AML-193 (cell line): ENCODE data around the gene RLN2.
"Not testable (repeated sequence)": the region's sequence is repeated elsewhere in the genome, so short reads cannot be mapped to it uniquely, and the experiment has no call there.

ENCODE experiments used
- DNase-seq, 2 experiments: peaks; one replicate each; lab custom pipeline; 2025; lab: John Stamatoyannopoulos, UW

The RLN2 gene

GRCh38 chr9:5303840-5304795 is at the start of gene RLN2:
TSS of gene RLN2 (minus strand) at chr9:5304716. CDS start at chr9:5304580, 136 bp downstream.
- not testable (repeated sequence) for DNase-seq

- no peak for DNase-seq
These were observed 49.7 kb upstream of the RLN2 start for GRCh38 chr9:5354184-5354583.

- no peak for DNase-seq
These were observed 48.2 kb upstream of the RLN2 start for GRCh38 chr9:5352637-5353248.

GRCh38 chr9:5338992-5339981 is 34.8 kb upstream of the RLN2 start, which contains the start of gene RLN1:
TSS of gene RLN1 (minus strand) at chr9:5339876. CDS start at chr9:5339746, 130 bp downstream.
- not testable (repeated sequence) for DNase-seq

- DNase-seq, result no peak
These were observed 32.2 kb upstream of the RLN2 start for GRCh38 chr9:5336688-5337087.

- DNase-seq, result not testable (repeated sequence)
These were observed 26.8 kb upstream of the RLN2 start for GRCh38 chr9:5331276-5331675.

GRCh38 chr9:5326893-5327548 is 22.5 kb upstream of the RLN2 start:
- no peak for DNase-seq

- DNase-seq, result no peak
These were observed 21.7 kb upstream of the RLN2 start for GRCh38 chr9:5326187-5326586.

- peak; percentile 2 to 9 for DNase-seq
These were observed 17.1 kb upstream of the RLN2 start for GRCh38 chr9:5321601-5322000.

- no peak for DNase-seq
These were observed 16.5 kb upstream of the RLN2 start for GRCh38 chr9:5321058-5321457.

GRCh38 chr9:5316406-5316805 is 11.9 kb upstream of the RLN2 start:
- DNase-seq, result not testable (repeated sequence)

- no peak for DNase-seq
These were observed 10.8 kb upstream of the RLN2 start for GRCh38 chr9:5315187-5315923.

- no peak for DNase-seq
These were observed 6.3 kb upstream of the RLN2 start for GRCh38 chr9:5310851-5311250.

- no peak for DNase-seq
These were observed 1.2 kb upstream of the RLN2 start for GRCh38 chr9:5305741-5306140.

GRCh38 chr9:5301544-5301943 is 3.0 kb downstream of the RLN2 start:
- no peak for DNase-seq

GRCh38 chr9:5292141-5292540 is 12.4 kb downstream of the RLN2 start:
- no peak for DNase-seq

GRCh38 chr9:5288591-5288990 is 15.9 kb downstream of the RLN2 start:
- no peak for DNase-seq

- DNase-seq, result no peak
These were observed 18.3 kb downstream of the RLN2 start for GRCh38 chr9:5286262-5286661.

GRCh38 chr9:5278486-5278885 is 26.0 kb downstream of the RLN2 start:
- peak in 1 of 2 experiments; percentile 2 for DNase-seq

- no peak for DNase-seq
These were observed 29.7 kb downstream of the RLN2 start for GRCh38 chr9:5274770-5275169.
